Left renal pelvis (tissue), 4 donors: Measurements from ENCODE around the gene MFF. TPM values are rescaled to one million over a fixed set of nuclear protein-coding genes. Genes with fewer than 3 reads are reported as not detected.

ENCODE experiments used
- DNase-seq, 4 donors: peaks; one replicate each; pipeline ENCODE4 v3.0.0-alpha.2; 2013; ENCODE audit warnings: low read depth in 4 of 4, low spot score in 3 of 4
- polyA plus RNA-seq, 4 donors: library from polyadenylated mRNA; unstranded; fragments of 120-200 nt; gene quantifications; one replicate each; pipeline ENCODE4 v1.2.1, GENCODE V29; 2013; ENCODE audit not compliant: insufficient read length in 4 of 4

Gene MFF
- polyA plus RNA-seq: 100 to 1,000 TPM; 116 to 151 (median 131) TPM

GRCh38 chr2:227324995-227325838, at the start of gene MFF:
Gene MFF (plus strand): TSS chr2:227325251. CDS start chr2:227330666, 5,415 bp downstream.
- DNase-seq: peak; percentile 83 to 91 (median 87)

DNA sequence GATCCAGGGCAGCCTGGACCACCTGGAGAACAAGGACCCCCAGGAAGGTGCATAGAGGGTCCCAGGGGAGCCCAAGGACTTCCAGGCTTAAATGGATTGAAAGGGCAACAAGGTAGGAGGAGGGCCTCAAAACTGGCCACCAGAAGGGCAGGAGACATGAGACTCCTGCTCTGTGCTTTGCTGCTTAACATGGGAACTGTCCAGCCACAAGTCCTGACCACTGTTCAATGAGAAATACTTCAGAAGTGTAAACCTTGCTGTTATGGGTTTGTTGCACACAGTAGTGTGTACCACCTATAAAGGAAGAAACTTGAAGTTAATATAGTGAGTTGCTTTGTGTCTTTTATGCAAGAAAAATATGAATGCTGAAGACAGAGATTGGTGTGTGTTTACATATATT, 44.2 kb upstream of the MFF start:
- DNase-seq: no peak

DNA sequence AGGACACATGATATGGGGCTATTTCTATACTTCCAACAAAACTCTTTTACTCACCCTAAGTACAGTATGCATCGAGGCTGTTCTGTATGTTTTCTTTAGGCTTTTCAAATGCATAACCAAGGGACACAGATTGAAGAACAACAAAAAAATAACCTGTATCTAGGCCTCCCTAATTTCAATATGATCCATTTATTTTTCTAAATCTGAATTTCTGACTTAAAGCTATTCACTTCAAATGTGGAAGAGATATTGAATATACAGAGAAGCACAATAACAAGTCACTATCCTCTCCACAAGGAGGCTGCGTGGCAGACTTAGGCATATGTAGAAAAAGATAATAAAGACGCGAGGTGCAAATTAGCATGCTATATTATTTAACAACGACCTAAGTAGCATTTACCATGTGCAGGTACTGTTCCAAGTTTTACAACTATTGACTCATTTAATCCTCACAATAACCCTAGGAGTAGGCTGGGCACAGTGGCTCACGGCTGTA, 39.3 kb upstream of the MFF start:
- DNase-seq: no peak

- DNase-seq: no peak
These were observed 37.3 kb upstream of the MFF start for GRCh38 chr2:227287771-227288170.

DNA sequence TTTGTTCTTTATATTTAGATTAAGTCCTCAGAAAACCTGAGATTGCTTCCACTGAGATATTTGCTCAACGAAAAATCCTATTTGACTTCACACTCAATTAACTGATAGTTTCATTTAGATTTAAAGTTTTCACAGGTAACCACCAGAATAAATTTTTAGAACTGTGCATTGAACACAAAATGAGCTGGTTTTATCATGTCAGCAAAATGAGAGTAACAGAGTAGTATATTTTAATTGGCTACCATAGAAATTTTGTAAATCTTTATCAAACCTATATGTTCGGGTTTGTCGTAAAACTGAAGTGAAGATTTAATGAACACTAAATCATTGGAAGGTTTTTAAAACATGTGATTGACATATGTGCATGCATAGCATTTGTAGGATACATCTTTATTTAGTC, 32.7 kb upstream of the MFF start:
- no peak for DNase-seq

GRCh38 chr2:227293531-227293930, 31.5 kb upstream of the MFF start:
- DNase-seq: no peak

DNA sequence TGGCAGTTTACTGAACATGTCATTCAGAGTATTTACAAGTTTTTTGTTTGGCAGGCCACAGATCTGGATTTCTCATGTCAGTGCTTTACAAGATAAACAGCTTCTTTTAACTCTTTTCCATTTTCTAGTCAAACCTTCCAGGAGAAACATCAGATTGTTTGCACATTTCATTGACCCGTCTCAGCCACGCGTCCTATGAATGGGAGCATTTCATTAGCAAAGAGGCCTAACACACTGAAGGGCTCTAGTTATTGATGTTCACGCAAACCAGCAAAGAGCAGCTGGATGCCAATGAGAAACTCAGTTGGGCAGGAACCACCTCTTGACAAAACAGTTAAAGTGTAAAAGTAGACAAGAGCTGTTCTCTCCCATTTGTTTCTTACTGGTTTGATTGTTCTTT, 29.2 kb upstream of the MFF start:
- no peak for DNase-seq

- DNase-seq: no peak
These were observed 28.2 kb upstream of the MFF start for GRCh38 chr2:227296671-227297405.

DNA sequence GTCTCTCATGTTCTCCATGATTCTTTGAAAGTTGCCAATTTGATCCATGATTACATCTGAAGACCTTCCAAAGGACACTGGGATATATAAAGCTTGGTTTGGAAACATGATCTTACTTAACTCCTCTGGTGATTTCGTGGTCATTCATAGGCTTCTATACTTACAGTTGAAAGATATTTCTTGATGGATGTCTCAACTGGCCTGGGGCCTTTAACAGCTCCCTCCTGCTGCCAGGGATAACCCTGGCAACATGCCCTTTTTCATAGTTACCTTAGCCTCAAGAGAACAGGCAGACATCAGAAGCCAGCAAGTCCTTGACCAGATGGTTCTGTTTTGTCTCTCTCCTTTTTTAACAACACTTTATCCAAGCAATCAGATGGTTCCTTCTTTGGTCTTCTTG, 23.5 kb upstream of the MFF start:
- no peak for DNase-seq

DNA sequence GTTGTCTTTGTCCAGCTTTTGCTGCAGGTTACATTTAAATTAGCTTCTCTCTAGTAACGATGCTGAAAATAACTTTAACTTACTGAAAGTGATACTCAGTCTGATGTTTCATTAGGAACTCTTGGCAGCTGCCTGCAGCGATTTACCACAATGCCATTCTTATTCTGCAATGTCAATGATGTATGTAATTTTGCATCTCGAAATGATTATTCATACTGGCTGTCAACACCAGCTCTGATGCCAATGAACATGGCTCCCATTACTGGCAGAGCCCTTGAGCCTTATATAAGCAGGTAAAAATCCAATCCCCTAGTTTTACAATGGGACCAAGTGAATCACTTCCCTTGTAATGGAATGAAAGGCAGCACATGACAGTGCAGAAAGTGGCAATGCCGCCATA, 16.3 kb upstream of the MFF start:
- no peak for DNase-seq

DNA sequence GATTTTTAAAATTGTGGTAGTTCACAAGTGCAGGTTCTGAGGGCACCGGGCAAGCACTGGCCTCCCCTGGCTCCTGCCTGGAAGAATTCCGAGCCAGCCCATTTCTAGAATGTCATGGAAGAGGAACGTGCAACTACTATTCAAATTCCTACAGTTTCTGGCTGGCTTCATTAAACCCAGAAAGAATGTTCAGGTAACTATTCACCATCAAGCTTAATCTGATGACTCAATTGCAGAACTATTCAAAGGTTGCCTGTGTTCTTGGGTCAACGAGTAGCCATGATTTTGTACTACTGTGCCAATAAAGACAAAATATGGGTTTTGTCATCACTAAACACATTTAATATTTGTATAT, 14.3 kb upstream of the MFF start:
- peak in 1 of 4 donors; percentile 4 for DNase-seq

DNA sequence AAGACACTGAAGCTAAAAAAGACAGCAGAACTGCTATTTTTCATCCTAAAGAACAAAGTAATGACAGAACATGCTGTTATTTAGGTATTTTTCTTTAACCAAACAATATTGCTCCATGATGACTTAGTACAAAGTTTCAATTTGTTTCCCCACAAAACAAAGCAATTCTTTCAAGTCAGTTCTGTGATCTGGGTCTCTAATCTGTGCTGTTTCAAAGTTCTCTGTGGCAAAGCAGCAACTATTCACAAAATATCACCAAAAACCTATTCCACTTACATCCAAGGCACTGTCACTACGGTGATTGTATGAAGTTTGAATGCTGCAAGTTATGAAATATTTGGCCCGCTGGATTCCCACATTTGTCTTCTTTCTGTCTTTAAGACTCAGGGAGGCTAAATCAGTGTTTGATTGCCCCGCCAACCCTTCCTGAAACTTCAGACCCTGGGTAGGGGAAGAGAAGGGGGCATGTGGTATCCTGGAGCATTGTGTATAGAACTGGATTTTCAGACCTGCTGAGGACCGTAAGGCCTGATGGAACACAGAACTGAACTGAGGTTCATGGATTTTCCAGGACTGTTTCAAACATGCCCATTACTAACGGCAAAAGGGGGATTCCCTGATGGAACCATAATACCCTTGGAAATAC, 13.1 kb upstream of the MFF start:
- no peak for DNase-seq

GRCh38 chr2:227312579-227312978, 12.5 kb upstream of the MFF start:
- no peak for DNase-seq

DNA sequence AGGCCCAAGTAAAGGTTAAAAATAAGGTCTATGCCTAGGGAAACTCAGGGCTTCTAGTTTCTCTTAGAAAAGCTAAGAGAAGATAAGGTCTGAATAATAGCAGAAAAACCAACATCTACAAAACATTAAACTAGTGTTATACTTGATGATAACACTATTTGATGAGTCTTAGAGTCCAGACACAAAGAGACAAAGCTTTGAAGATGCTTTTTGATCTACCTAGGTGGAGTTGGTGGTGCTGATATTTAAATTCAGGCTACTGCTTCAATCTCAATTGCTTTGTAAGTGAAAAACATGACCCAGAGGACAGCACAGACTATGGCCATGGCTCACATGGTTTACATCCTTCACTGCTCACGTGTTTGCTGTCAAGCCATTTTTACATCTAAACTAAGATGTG, 11.7 kb upstream of the MFF start:
- no peak for DNase-seq

DNA sequence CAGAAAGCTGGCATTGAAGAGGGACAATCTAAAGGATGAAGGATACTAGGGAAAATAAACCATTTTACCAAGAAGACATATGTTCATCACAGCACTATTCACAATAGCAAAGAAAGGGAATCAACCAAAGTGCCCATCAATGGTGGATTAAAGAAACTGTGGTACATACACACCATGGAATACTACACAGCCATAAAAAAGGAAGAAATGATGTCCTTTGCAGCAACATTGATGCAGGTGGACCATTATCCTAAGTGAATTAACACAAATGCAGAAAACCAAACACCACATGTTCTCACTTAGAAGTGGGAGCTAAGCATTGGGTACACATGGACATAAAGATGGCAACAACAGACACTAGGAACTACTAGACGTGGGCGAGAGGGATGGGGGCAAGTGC, 7.2 kb upstream of the MFF start:
- no peak for DNase-seq

GRCh38 chr2:227320305-227321094, 4.6 kb upstream of the MFF start:
- DNase-seq: no peak

DNA sequence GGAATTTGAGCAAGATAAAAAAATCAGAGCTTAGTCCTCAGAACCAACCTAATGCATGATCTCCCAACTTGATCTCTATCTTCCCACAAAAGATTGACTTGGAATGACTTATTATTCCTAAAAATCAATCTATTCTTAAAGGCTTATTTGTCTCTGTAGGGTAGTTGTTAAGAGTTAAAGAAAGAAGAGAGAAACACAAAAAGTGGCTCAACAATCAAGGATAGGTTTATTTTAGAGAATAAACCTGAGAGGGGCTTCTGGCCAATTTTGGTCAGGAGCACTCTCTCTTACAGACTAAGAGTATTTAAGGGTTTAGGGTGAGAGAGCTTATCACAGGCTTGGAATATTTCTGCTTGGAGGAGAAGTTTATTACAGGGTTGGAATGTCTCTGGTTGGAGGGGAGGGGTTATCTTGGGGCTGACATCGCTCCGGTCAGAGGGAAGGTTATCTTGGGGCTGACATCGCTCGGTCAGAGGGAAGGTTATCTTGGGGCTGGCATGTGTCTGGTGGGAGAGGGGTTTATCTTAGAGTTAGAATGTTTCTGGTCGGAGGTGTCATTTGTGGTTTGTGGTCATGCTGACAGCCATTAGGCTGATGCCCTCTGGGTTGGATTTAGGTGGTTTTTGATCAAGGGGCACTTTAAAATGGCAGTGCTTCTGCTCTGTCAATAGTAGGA, 2.4 kb upstream of the MFF start:
- no peak for DNase-seq

- DNase-seq: no peak
These were observed 1.2 kb upstream of the MFF start for GRCh38 chr2:227323818-227324217.

DNA sequence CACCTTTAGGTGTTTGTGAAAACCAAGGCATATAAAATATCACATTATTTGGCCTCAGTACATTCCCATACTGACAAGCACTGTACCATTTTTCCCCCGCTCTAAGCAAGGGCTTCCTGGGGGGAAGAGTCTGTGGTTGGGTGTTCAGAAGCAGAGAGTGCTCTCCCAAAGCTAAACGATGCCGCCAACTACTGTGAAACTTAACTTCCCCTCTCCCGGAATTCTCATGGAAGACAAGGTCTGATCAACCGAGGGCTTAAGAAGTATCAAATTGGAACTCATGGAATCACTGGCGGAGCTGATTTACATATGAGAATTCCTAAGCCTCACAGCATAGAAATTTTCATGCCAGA, 433 bp upstream of the MFF start:
- DNase-seq: no peak

- DNase-seq: peak in 1 of 4 donors; percentile 19
These were observed 766 bp downstream of the MFF start for GRCh38 chr2:227325839-227326195.
